ENCODE measurements around the gene RAB38. TPM values are rescaled to one million over a fixed set of nuclear protein-coding genes. Genes with fewer than 3 reads are reported as not detected.
A peak's percentile ranks its signal among the peaks of the same experiment; 100 is the strongest.

RAB38 gene
- total RNA-seq, 1 donor from 2014 or later: 8.1 TPM

DNA sequence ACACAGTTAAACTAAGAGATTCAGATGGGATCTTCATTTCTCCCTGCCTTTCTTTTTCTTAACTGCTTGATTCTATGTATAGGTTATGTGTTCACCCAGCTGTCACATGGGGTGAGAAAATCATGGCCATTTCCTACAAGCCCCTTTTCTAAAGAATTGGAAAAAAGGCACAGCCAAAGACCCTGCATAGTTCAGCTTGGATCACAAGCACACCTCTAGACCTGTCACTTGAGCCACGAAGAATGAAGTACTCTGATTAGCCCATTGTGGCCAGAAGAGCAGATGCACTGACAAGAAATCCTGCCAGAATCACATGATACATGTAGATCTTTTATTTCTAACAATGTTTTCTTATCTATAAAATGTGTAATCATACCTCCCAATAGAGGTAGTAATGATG, 69.7 kb downstream of the RAB38 start:
- no peak overlapping the region for H2AFZ ChIP-seq (replicated peaks)
- Mint-ChIP-seq H3K4me1 (peaks cover 18% of the 10 kb centered on the region), H3K9me3 (peaks cover 21% of the 10 kb centered on the region)

GRCh38 chr11:88104408-88104807, 70.8 kb downstream of the RAB38 start:
- Histone ChIP-seq H3K79me2 (ENCODE audit: low read depth) (no peaks in the 10 kb centered on the region), H3K4me1 (no peaks in the 10 kb centered on the region), H3F3A (ENCODE audit: low read depth) (no peaks in the 10 kb centered on the region), H3K9me3 (ENCODE audit: low read depth) (no peaks in the 10 kb centered on the region), H4K20me1 (ENCODE audit: low read depth) (no peaks in the 10 kb centered on the region), H3K27me3 (no peaks in the 10 kb centered on the region), H3K9ac (no peak overlapping the region), H3K4me3 (no peak overlapping the region), H3K4me2 (no peak overlapping the region), H3K36me3 (no peaks in the 10 kb centered on the region), H2AFZ (replicated peaks) (no peak overlapping the region), H3K27ac (no peak overlapping the region)
- DNase-seq (ENCODE audit: low spot score): no peak
- Mint-ChIP-seq H3K4me1 (peaks cover 18% of the 10 kb centered on the region), H3K9me3 (peaks cover 18% of the 10 kb centered on the region), H3K36me3 (peaks cover 11% of the 10 kb centered on the region), H3K27ac (no peak overlapping the region), H3K4me3 (no peak overlapping the region), H3K27me3 (ENCODE audit: insufficient read depth, low read depth) (no peaks in the 10 kb centered on the region)
- no peak for TF ChIP-seq EZH2 (IDR thresholded peaks at IDR 0.05)
- no peak for TF ChIP-seq EZH2phosphoT487 (IDR thresholded peaks at IDR 0.05)
- TF ChIP-seq, protein P1, sequence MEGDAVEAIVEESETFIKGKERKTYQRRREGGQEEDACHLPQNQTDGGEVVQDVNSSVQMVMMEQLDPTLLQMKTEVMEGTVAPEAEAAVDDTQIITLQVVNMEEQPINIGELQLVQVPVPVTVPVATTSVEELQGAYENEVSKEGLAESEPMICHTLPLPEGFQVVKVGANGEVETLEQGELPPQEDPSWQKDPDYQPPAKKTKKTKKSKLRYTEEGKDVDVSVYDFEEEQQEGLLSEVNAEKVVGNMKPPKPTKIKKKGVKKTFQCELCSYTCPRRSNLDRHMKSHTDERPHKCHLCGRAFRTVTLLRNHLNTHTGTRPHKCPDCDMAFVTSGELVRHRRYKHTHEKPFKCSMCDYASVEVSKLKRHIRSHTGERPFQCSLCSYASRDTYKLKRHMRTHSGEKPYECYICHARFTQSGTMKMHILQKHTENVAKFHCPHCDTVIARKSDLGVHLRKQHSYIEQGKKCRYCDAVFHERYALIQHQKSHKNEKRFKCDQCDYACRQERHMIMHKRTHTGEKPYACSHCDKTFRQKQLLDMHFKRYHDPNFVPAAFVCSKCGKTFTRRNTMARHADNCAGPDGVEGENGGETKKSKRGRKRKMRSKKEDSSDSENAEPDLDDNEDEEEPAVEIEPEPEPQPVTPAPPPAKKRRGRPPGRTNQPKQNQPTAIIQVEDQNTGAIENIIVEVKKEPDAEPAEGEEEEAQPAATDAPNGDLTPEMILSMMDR (IDR thresholded peaks at IDR 0.05): no peak

More for the DNA sequence above, 69.7 kb downstream of the RAB38 start:
- Histone ChIP-seq H3K79me2 (ENCODE audit: low read depth) (no peaks in the 10 kb centered on the region), H3K9ac (no peak overlapping the region), H3K36me3 (no peaks in the 10 kb centered on the region), H3K4me2 (no peak overlapping the region), H3K27me3 (no peaks in the 10 kb centered on the region), H3K4me3 (no peak overlapping the region), H3K9me3 (ENCODE audit: low read depth) (no peaks in the 10 kb centered on the region), H4K20me1 (ENCODE audit: low read depth) (no peaks in the 10 kb centered on the region), H3F3A (ENCODE audit: low read depth) (no peaks in the 10 kb centered on the region), H3K4me1 (no peaks in the 10 kb centered on the region), H3K27ac (no peak overlapping the region)
- H3K27me3 Mint-ChIP-seq (ENCODE audit: insufficient read depth, low read depth): no peaks in the 10 kb centered on the region
- H3K4me3 Mint-ChIP-seq: no peak overlapping the region
- H3K36me3 Mint-ChIP-seq: peaks cover 13% of the 10 kb centered on the region
- no peak overlapping the region for H3K27ac Mint-ChIP-seq
- no peak for DNase-seq (ENCODE audit: low spot score)
- TF ChIP-seq, protein P1 (IDR thresholded peaks at IDR 0.05): no peak
- TF ChIP-seq EZH2phosphoT487 (IDR thresholded peaks at IDR 0.05) (no peak), EZH2 (IDR thresholded peaks at IDR 0.05) (no peak)

DNA sequence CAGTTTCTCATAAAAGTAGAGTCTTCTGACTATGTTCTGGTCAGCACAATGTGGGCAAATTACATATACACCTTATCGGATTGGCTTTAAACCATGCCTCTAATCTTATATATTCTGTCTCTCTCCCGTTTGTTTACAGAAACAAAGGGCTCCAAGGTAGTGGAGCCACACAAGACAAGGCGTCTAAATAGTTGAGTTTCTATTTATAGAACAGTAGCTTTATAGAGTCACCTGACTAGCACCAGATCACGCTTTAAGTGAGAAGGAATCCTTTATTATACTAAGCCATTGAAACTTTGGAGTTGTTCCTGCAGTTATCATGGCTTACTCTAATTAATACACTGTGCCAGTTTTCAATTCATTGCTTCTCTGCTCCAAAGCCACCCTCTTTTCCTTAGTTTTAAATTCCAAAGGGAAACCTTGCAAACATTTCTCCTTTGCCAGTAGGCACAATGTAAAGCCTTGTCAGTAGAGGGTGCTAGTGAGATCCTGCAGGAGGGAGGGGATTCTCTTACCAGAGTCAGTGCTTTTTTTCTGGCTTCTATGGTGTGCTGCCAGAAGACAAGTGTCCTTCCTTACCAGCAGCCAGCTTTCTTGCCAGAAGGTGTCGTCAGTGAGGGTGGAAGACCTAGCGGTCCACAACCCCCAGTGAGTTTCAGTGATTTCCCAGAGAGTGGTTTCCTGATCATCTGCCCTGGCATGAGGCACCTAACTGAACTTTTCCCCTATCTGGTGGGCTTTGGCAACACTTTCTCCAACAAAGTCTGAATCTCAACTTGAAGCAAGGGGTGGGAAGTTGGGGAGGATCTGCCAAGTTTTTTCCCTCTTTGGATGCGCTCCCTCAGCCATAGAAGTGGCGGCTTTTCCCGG, 71.7 kb downstream of the RAB38 start:
- Histone ChIP-seq H3K27me3 (no peaks in the 10 kb centered on the region), H3K4me3 (no peak overlapping the region), H3K9me3 (ENCODE audit: low read depth) (no peaks in the 10 kb centered on the region), H3K27ac (no peak overlapping the region), H3K36me3 (no peaks in the 10 kb centered on the region), H3K9ac (no peak overlapping the region), H3F3A (ENCODE audit: low read depth) (no peaks in the 10 kb centered on the region), H2AFZ (replicated peaks) (peak overlapping the region; percentile 54), H3K4me1 (no peaks in the 10 kb centered on the region), H4K20me1 (ENCODE audit: low read depth) (no peaks in the 10 kb centered on the region), H3K4me2 (no peak overlapping the region), H3K79me2 (ENCODE audit: low read depth) (no peaks in the 10 kb centered on the region)
- Mint-ChIP-seq H3K27me3 (ENCODE audit: insufficient read depth, low read depth) (no peaks in the 10 kb centered on the region), H3K4me3 (no peak overlapping the region), H3K9me3 (peaks cover 11% of the 10 kb centered on the region), H3K27ac (no peak overlapping the region), H3K36me3 (peaks cover 8% of the 10 kb centered on the region), H3K4me1 (peaks cover 18% of the 10 kb centered on the region)
- peak; percentile 90 for DNase-seq (ENCODE audit: low spot score)
- no peak for TF ChIP-seq EZH2 (IDR thresholded peaks at IDR 0.05)
- no peak for TF ChIP-seq EZH2phosphoT487 (IDR thresholded peaks at IDR 0.05)
- TF ChIP-seq, protein P1 (IDR thresholded peaks at IDR 0.05): peak; percentile 92

All from neural progenitor cell (in vitro differentiated cells).